NCI-H2107 treated with DMSO at 0.1 percent for 48 hours (cell line): ENCODE results near the gene LIN7A.
"Not testable (repeated sequence)": the region's sequence is repeated elsewhere in the genome, so short reads cannot be mapped to it uniquely, and the experiment has no call there.

Experiments used
- DNase-seq: peaks from one replicate; lab custom pipeline; 2025; ENCODE audit not compliant: unreplicated experiment; lab: John Stamatoyannopoulos, UW

The LIN7A gene

DNA sequence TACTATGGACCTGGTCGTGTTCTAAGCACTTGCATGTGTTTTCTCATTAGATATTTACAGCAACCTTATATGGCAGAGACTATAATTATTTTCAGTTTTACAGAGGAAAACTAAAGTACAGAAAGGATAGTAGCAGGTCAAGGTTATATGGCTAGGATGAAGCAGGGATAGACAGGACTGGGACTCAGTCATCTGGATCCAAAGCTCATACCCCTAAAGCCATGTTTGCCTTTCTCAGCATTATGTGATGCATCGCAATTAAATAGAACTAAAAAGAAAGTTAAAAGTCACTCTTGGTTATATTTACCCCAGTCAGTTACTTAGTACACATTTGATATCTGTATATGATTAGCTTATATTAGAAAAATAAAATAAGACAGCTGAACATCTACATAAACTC lies 13.3 kb downstream of the LIN7A start:
- no peak for DNase-seq

GRCh38 chr12:80920006-80920405 lies 17.7 kb downstream of the LIN7A start:
- DNase-seq = no peak

GRCh38 chr12:80917651-80918050 lies 20.1 kb downstream of the LIN7A start:
- no peak for DNase-seq

DNA sequence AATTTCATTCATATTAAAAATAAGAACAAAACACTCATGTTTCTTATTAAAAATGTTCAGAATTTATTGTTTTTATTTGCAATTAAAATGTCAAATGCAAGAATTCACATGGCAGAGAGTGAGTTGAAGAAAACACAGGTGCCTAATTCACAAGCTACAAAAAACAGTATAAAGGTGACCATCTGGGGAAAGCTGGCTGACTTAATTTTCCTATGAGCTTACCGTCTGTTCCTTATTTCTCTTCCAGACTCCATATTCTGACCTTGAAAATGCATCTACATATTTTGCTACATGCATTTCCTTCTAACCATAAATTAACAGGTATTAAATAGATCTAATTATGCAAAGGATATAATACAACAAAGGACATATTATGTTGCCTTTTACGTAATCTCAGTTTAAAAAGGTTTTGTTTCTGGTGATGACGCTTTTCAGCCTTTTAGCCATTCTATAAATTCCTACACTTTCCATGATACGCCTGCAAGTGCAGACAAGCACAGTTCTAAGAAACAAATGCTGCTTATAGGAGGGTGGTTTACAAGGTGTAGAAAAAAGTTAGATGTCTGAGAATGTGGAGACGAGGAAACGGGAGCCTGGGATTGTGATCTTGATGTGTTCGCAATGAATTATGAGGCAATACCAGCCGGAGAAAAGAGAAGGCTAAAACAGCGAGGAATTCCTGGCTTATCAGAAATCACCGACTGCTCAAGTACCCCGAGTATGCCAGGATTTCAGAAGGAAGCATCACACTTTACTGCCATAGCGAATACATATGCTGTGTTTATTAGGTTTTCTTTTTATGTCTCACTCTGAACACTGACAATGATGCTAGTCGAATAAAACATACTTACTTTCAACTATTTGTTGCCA lies 24.6 kb downstream of the LIN7A start:
- no peak for DNase-seq

GRCh38 chr12:80909370-80909769 lies 28.4 kb downstream of the LIN7A start:
- no peak for DNase-seq

- no peak for DNase-seq
Observed at GRCh38 chr12:80902711-80903110, 35.0 kb downstream of the LIN7A start.

DNA sequence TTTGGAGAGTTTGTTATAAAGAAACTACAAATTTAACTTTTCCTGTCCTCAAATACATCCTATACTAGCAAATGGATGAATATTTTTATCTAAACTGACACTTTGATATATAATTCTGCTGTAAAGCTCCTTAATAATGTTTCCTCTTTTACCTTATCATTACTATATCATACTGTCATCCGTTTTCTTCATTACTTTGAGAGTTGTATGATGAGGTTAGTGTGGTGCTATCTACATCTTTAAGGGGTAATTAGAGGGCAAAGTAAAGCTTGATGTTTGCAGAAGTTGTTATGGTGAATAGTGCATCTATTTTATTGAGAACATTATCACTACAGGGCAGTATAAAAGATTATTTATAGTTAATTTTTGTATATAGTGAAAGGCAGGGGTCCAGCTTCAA lies 36.1 kb downstream of the LIN7A start:
- no peak for DNase-seq

DNA sequence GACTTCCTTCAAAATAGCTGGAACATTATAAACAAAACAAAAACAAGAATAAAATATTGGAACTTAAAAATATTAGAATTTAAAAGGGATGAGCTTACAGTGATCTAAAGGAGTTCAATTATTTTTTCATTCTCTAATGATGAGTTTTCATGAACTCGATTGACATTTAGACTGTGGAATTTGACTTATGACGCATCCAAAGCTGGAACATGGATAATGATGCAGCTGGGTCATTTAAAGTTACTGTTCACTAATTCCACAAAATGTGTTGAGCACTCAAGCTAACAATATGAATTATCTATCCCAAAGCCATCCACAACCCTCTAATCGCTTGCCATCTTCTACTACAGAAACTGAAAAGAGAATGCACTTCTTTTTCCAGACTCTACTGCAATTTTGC lies 42.5 kb downstream of the LIN7A start:
- no peak for DNase-seq

GRCh38 chr12:80894179-80894578 lies 43.6 kb downstream of the LIN7A start:
- DNase-seq = no peak

GRCh38 chr12:80892597-80893445 lies 44.9 kb downstream of the LIN7A start:
- no peak for DNase-seq

- DNase-seq = no peak
Observed at GRCh38 chr12:80884651-80885050, 53.1 kb downstream of the LIN7A start.

GRCh38 chr12:80881106-80881505 lies 56.6 kb downstream of the LIN7A start:
- no peak for DNase-seq

DNA sequence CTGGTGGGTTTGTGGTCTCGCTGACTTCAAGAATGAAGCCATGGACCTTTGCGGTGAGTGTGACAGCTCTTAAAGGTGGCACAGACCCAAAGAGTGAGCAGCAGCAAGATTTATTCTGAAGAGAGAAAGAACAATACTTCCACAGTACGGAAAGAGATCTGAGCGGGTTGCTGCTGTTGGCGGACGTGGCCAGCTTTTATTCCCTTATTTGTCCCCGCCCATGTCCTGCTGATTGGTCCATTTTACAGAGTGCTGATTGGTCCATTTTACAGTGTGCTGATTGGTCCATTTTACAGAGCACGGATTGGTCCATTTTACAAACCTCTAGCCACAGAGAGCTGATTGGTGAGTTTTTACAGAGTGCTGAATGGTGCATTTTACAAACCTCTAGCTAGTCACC lies 59.3 kb downstream of the LIN7A start:
- DNase-seq = not testable (repeated sequence)

GRCh38 chr12:80877721-80878265 lies 59.9 kb downstream of the LIN7A start:
- DNase-seq = no peak

DNA sequence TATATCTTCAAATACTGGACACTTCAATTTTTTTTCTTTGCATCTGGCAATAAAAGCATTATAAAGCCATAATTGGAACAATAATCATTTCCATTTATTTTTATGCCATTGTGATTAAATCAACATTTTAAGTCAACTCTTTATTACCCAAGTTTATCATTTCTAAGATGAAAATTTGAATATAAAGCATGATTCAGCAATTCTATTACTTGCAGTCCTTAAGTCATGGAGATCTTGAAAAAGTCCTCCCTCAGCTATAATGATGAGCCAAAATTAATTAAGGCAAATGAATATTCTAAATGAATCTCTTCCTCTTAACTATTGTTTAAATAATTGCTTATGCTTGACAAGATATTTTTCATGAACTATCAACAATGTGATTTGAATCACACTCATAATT lies 65.7 kb downstream of the LIN7A start:
- no peak for DNase-seq

DNA sequence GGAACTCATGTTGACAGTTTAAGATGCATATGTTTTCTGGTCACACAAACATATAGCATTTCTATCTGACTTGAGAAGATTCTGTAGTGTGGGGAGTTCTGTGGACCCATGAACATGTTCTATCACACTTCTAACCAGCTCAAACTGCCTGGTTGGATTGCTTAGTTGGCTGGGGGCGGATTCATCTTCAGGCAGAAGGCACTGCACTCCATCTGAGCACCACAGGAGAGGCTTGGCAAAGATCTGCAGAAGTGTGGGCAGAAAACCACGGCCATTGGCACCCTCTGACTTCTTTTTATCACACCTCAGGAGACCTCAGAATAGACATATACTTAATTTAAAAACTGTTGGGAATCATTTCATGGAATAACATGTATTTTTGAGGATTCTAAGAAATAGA lies 68.5 kb downstream of the LIN7A start:
- no peak for DNase-seq

DNA sequence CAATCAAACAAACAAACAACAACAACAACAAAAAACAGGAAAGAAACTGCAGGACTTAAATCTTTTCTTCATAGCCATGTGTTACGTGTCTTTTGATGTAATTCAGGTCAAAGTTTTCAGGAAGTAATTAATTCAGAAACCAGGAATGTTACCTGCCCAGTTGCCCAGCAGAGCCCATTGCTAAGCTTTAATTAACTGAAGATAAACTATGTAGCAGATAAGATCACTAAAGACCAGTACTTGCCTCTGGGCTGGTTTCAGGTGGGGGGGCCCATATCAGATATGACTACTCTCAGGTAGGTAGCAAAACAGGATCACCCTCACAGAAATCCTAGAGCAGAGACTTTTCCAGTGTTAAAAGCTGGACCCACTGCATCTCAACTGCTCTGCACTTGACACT lies 69.2 kb downstream of the LIN7A start:
- DNase-seq = no peak

- no peak for DNase-seq
Observed at GRCh38 chr12:80867941-80868340, 69.8 kb downstream of the LIN7A start.

DNA sequence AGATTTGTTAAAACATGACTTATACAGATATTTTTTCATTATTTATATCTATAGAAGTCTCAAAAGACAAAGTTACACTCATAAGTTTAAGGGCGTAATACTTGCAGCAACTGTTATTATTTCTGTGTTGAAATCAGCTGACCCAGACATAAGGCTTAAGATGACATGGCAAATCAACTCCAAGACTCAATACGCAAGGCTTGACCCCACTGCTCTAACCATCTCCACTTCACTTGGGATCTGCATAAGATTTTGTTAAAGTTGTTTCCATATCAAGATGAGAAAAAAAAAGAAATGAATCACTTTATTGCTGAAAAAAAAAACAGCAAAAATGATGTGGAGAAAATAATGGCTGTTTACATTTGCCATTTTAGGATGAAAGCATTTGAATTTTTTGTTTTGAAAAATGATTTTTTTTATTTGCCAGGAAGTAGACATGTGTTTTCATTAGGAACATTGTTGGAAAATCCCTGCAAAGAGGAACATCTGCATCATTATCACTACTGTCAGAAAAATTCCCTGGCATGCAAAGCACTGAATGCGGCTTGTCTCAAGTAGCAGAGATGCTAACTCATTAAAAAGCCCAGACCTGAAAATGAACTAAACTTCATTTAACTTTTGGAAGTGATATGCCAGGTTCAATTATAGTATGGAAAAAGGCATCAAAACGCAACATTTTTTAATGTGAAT lies 73.5 kb downstream of the LIN7A start:
- no peak for DNase-seq

DNA sequence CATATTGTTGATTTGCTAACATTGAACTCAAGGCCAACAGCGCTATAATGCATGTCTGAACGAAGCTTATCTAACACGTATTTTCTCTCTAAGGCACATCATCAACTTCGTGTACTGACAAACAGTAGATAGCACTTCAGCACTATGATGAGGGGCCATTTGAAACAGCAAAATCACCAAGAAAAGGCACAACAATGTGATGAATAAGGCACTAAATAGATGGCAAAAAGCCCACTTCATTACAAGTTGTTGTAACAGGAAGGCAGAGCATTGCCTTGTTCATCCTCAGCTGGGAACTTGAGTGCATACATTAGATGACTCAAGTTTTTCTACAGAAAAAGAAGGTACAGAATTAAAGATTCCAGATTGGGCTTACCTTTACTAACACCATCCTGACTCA lies 75.2 kb downstream of the LIN7A start:
- no peak for DNase-seq

DNA sequence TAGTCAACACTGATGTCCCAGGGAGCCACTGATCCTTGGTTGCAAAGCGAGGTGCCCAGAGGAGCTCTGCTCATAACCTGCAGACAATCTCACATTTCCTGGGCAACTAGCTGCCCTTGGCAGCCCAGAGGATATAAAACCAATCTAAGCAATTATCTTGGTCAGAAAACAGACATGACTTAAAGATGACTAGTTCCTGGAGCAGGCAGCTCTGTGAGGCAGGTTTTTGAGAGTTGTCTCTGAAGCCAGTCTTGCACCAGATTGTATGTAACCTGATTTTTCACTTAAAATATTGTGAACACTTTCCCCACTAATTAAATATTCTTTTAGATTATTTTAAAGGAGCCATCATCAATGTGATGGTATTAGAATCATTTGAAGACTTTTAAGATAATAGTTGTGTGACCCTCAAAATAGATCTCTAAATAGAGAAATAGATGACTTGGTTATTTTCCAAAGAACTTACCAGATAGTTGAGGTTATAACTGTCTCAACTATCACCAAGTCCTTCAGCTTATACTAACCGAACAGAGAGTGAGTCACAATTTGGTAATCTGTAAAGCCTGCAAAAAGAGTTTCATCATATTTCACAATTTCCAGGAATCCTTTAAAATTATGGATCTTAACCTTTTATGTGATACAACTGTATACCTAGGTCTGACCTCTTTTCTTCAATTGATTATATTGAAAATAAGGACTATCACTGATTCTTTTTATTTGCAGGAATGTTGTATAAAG lies 75.9 kb downstream of the LIN7A start:
- no peak for DNase-seq
